Stimulated activated CD4-positive, alpha-beta T cell treated with anti-CD3 and anti-CD28 coated beads, Interleukin-4, amount 100 ng/mL, for 48 hours (primary cell): Measurements from ENCODE around the gene CRCP.
"Not testable (repeated sequence)": the region's sequence is repeated elsewhere in the genome, so short reads cannot be mapped to it uniquely, and the experiment has no call there.

Experiments
- DNase-seq, 2 donors: peaks; one replicate each; pipeline ENCODE4 v3.0.0-alpha.2; 2020; ENCODE audit warnings: low read depth in 2 of 2

CRCP gene

DNA sequence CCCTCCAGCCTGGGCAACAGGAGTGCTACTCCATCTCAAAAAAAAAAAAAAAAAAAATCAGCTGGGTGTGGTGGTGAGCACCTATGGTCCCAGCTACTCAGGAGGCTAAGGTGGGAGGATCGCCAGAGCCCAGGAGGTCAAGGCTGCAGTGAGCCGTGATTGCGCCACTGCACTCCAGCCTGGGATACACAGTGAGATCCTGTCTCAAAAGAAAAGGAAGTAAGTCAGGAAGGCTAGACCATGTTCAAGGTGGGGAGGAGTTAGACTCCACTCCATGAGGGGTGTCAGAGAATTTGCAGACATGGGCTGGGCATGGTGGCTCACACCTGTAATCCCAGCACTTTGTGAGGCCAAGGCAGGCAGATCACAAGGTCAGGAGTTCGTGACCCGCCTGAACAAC, 6.2 kb upstream of the CRCP start:
- DNase-seq: not testable (repeated sequence)

DNA sequence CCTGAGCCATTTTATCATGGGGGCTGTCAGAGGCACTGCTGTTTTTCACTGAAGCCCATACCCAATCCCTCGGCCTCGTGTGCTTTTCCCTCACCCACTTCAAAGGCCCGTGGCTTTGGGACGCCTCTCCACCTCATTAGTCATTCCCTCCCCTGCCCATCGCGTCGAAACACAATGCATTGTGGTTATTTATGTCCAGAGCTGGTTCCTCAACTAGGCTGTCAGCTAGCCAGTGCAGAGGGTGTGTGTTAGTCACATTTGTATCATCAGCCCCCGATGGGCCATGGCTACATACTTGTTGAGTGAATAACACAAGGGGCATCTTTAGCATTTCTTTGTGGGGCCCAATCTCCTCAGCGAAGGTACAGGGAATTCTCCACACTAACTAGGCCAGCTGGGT, 3.8 kb upstream of the CRCP start:
- no peak for DNase-seq

DNA sequence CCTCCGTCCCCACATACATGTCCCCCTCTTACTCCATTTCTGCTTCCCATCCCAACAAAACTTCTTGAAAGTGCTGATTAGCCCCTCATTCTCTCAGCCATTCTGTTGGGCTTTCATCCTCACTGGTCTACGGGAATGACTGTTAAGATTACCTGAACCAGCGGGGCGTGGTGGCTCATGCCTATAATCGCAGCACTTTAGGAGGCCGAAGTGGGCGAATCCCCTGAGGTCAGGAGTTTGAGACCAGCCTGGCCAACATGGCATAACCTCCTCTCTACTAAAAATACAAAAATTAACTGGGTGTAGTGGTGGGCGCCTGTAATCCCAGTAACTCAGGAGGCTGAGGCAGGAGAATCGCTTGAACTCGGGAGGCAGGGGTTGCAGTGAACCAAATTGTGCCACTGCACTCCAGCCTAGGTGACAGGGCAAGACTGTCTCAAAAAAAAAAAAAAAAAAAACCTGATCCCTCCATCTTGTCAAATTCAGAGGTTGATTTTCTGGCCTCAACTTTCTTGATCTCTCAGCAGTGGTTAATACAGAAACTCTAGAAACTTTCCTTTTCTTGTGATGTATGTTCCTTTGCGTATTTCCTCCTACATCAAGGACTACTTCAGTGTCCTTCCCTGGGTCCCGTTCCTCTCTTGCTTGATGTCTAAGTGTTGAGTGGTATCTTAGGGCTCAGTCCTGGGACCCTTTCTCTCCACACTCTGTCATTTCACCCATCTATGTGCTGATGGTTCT, 2.2 kb downstream of the CRCP start:
- not testable (repeated sequence) for DNase-seq

DNA sequence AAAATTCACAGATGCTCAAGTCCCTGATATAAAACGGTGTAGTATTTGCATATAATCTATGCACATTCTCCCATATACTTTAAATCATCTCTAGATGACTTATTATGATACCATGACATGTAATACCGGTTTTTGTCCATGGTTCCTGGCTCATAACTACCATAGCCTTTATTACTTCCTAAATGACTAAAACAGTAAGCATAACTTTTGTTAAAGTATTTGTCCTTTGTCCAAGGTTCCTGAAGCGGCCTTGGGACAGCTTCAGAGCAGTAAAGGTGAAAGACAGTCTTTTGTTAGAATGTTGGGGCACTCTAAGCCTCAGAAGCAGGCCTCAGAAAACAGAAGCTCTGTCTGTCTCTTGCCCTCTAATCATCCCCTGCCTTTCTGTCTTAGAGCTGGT, 4.0 kb downstream of the CRCP start:
- DNase-seq: no peak

DNA sequence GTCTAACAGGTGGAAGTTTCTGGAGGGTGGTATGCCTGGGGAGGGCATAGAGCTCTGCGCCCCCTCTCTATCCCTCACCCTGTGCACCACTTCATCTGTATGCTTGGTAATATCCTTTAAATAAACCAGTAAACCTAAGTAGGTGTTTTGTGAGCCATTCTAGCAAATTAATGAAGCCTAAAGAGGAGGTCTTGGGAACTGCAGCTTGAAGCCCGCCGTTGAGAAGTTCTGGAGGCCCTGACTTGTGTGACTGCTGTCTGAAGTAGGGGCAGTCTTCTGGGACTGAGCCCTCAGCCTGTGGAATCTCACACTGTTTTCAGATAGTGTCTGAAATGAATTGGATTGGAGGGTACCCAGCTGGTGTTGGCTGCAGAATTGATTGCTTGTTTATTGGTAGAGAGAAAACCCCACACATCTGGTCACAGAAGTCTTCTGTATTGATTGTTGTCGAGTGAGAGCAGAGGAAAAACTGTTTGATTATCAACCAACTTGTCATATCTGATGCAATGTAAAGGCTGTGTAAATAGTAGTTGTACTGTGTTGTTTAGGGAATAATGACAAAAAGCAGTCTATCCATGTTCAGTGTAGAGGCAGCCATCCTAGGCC, 4.7 kb downstream of the CRCP start:
- DNase-seq: no peak

DNA sequence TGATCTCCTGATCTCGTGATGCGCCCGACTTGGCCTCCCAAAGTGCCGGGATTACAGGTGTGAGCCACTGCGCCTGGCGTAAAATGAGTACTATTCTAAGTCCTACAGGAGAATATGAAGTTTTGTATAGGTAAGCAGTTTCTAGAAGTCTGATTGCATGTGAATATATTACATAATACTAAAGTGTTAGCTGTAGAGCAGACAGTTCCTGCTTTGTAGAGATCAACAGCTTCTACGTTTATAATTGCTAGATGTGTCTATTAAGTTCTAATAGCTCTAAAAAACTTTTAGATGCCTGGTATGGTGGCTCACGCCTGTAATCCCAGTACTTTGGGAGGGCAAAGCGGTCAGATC, 8.5 kb downstream of the CRCP start:
- DNase-seq: no peak

DNA sequence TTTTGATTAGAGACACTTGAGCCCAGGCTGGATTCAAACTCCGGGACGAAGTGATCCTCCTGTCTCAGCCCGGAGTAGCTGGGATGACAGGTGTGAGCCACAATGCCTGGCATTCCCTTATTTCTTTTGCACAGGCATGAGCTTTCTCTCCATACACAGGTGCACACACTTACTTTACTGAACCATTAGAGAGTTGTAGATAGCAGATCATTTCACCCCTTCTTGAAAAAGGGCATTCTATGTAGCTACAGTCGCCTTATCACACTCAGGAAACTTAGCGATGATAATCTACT, 9.9 kb downstream of the CRCP start:
- DNase-seq: not testable (repeated sequence)

DNA sequence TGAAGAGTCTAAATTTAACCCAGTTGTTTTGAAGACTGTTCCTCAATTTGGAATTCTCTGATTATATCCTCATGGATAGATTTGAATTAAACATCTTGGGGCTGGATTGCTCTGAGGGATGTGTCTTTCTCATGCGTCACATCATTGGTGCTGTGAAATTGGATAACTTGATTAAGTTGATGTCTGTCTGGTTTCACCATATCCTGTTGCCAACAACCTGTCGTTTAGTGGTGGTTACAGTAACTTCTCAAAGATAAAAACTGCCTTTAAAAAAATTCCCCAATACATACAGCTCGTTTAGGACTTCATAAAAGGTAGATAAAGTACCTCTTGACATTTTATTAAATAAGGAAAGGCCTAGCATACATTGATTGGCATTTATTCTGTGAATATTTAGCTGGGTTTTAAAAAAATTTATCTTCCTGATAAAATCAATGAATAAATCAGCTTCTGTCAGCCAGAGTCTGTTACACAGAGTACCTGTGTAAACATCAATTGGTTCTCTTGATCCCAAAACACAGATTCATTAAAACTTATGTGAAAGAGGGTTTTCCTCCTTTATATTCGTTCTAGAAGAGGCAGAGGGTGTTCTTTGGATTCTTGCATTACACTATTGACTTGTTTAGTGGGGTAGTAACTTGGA, 10.5 kb downstream of the CRCP start:
- DNase-seq: no peak

DNA sequence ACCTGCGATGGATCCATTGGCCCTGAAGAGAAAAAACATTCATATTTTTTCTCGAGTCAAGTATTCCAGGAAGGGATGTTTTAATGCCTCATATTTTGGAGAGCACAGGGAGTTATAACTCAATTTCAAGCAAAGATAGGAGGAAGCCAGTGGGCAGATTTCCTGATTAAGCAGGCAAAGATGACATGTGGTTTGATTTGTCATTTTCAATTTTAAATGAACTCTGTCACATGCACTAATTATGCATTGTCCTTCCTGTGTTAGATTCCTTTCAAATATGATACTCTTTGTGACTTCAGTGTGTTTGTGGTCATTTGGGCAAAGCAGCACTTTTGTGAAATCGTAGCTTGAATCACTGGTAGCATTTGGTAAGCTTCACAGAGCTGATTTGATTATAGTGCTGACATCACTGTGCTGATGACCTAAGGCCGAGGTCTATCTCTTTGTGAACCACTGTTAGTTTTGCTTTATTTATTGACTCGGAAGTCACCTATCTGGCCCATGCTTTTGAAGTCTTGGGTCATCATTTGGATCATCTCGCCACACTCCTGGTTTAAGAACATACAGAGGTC, 11.2 kb downstream of the CRCP start:
- not testable (repeated sequence) for DNase-seq

DNA sequence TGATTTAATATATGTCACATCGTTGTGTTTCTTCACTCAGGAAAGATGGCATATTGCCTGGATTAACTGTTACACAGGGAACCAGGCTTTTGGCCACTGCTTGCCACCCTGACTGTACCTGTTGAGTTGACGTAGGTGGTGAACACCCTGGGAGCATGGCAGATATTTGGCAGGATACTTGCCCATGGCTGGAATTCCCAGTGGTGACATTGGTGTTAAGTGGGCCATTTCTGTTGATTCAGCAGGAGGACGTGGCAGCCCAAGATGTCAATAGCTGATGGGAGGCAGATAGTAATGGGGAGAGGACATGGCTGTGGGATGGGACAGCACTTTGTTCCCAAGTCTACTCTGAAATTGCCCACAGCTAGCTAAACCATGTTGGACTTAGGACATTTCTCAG, 12.5 kb downstream of the CRCP start:
- DNase-seq: not testable (repeated sequence)

DNA sequence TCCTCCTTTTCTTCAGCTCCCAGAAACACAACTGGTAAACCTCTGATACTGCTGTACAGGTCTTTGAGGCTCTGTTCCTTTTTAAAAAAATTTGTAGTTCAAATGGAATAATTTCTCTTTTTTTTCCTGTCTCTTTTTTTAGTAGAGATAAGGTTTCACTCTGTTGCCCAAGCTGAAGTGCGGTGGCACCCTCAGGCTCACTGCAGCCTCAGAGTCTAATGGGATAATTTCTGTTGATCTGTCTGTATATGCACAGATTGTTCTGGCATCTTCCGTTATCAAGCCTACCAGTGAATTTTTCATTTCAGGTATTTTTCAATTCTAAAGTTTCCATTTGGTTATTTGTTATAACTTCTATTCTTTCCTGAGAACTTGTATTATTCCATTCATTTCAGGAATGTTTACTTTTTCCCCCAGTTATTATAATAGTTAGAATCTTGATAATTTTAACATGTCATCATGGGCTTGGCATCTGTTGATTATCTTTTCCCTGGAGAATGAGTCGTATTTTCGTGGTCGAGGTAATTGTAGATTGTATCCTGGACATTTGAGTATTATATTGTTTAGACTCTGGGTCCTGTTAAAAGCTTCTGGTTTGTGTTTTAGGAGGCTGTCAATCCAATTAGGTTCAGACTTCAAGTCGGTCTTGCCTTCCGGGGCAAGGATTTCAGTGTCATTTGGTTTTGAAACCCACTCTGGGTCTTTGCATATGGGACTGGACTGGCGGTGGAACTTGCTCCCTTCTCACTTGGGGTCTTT, 24.5 kb downstream of the CRCP start:
- no peak for DNase-seq

DNA sequence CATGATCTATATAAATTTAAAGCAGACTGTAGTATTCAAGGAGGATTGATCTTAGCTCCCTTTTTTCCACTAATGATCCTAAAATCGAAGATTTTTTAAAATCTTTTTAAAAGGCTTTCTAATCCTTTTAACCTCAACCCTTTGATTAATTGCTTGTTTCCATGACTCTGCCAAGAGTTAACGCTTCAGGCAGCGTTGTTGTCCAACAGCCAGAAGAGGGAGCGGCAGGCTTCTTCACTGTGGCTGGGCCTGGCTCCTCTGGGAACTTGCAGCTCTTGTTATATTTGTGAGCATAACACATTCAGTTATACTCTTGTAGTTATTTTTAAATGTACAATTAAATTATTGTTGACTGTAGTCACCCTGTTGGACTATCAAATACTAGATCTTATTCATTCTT, 26.3 kb downstream of the CRCP start:
- DNase-seq: no peak

DNA sequence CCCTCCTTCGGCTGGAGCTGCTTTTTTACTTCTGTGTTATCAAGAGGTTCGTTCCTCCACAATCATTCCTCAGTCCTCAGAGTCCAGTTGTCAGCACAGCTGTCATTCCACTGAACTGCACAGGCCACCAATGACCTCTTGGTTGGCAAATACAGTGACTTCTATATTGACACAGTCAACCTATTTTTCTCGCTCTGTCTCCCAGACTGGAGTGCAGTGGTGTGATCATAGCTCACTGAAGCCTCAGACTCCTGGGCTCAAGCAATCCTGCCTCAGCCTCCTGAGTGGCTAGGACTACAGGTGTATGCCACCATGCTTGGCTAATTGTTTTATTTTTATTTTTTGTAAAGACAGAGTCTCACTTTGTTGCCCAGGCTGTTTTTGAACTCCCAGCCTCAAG, 27.7 kb downstream of the CRCP start:
- no peak for DNase-seq

DNA sequence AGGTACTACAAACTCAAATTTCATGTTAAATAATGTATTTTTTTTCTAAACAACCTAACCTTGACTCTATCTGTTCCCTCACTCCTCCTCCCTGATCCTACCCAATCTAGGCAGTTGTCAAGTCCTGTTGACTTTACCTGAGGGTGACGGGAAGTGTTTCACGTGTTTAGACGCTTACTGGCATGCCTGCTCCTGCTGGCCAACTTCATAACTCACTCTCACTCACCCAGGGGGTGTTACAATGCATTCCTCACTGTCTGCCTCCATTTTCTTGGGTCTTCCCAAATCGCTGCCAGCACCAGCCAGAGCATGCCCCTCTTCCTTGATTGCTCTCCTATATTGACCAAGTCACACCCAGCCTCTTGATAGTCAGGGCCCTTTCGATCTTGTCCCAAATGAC, 28.3 kb downstream of the CRCP start:
- DNase-seq: no peak

DNA sequence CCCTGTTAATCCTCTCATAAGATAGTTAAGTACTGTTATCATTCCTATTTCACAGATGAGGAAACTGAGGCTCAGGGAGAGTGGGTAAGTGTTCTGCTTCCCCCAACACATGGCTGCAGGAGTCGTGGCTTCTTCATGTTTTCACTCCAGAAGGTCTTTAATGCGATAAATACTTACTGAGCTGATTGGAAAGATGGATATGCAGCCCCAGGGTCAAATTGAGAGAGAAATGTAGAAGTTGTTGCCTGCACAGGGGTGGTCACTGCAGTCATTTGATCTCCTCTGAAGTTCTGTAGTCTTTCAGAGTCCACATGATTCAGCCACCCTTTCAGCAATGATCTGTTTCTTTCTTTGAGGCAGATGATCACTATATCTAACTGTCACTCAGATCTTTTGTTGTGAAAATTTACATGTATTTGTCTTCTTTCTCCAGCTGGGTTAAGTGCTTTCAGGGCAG, 29.3 kb downstream of the CRCP start:
- no peak for DNase-seq

DNA sequence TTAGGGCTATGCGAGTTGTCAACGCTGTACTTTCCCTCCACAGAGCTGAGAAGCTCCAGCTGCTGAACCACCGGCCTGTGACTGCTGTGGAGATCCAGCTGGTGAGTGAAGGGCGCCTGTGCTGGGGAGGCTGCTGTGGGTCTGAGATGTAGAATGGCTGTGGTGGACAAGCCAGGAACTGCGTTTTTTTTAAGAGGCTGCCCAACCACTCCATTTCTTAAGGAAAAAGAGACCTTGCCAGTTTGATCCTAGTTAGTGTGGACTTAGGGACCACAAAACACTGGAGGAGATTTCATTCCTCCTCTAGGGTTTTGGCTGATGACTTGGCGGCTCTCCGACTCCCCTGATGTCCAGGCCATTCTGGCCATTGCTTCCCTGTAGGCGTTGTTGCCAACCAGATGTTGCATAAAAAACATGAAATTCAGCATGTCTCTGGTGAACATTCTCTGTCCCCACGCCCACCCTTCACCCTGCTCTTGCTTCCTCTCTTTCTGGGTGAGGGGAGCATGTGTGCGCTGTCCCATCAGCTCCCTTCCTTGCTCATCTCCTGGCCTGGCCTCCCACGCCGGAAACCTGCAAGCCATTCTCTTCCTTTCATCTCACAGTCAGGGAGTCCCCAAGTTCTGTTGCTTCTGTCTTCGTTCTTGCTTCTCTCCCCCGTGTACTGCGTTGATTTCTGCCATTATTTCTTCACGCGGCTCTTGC, 30.9 kb downstream of the CRCP start:
- no peak for DNase-seq

DNA sequence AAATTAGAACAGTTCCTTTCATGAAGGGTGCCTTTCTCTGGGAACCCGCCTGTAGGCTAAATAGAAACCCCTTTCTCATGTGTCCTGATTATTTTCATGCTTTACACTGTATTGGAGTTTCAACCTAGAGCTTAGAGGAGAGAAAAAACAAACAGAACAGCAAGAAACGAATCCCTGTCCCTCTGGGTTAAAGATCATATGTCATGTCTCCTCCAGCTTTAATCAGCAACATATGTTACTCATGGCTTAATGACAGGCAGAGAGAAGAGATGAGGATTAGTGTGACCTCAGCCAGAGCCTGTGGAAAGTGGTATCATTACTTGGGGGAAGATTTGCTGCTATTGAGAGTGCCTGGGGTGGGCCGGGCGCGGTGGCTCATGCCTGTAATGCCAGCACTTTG, 32.1 kb downstream of the CRCP start:
- DNase-seq: no peak

DNA sequence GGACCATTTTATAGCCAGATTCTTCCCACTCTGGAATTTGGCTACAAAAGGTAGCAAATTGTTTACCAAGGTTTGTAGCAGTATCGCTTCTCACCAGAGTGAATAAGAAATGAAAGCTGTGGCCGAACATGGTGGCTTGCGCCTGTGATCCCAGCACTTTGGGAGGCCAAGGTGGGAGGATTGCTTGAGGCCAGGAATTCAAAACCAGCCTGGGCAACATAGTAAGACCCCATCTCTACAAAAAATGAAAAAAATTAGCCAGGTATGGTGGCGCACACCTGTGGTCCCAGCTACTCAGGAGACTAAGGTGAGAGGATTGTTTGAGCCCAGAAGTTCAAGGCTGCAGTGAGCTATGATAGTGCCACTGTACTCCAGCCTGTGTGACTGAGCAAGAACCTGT, 33.0 kb downstream of the CRCP start:
- not testable (repeated sequence) for DNase-seq

DNA sequence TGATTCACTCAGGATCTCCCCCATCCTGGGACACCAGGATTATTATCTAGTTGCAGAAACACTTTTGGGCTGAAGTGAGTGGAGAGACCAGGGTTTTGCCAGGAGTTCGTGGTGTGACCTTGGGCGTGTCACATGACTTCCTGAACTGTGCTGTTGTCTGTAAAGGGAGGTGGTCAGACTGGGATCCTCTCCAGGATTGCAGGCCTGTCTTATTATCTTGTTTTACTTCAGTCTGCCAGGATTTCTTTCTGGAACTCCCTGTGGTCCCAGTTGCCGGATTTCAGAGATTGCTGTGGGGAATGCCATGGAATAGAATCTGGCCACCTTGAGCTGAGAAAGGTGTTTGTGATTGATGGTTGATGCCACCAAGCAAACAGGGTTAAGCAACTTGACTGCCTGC, 35.8 kb downstream of the CRCP start:
- no peak for DNase-seq

DNA sequence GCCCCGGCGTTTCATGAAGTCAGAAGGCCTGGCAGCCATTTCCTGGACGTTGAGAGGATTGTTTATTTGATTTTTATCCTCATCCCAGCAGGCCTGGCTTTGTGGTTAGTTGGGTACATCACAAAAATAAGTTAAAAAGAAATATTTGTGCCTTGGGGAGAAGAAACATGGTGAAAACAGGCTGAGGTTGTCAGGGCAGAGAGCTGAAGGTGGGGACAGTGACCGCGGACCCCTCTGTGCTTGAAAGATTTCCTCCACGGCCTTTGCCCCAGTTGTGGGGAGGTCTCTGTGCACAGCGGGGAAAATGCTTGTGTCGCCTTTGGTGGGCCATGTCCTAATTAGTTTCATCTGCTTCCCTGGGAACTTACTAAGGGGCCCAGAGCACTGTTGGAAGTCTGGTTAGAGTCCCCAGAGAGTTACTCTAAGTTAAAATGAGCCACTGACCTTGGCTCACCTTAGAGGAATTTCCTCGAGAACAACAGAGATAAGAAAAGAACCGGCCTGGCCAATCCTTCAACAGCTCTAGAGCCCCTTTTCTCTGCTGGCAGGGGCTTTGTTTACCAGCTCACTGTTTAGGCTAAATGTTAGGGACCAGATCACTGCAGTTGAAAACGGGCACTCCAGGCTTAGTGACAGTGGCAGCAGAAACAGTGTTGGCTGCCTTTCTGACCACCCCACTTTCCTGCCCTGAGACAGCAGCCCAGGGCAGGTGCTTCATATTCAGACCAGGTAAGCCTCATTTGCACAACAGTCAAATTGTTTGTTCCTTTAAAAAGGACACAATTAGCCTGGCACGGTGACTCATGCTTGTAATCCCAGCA, 37.9 kb downstream of the CRCP start:
- DNase-seq: no peak

DNA sequence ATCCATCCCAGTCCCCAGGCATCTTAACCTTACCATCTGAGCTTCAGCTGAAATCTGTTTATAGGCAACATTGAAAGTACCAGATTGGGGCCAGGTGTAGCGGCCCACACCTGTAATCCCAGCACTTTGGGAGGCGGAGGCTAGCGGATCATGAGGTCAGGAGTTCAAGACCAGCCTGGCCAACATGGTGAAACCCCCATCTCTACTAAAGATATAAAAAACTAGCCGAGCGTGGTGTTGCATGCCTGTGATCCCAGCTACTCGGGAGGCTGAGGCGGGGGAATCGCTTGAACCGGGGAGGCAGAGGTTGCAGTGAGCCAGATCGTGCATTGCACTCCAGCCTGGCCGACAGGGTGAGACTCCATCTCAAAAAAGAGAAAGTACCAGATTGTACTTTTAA, 39.0 kb downstream of the CRCP start:
- no peak for DNase-seq
